Caco-2 (cell line): ENCODE measurements around the gene MAP7D1. TPM values are rescaled to one million over a fixed set of nuclear protein-coding genes. Genes with fewer than 3 reads are reported as not detected.

ENCODE experiments used
- BruUV-seq: library from RNA; stranded (reverse); fragments of 400-500 nt; replicated peaks from 2 replicates; lab custom pipeline; 2021; lab: Mats Ljungman, UMichigan
- CTCF ChIA-PET: fragments of 300-600 bp; sonication (Branson Sonifier 250); formaldehyde crosslinking; loops from one replicate; lab custom pipeline; 2022; ENCODE audit warnings: antibody characterized with exemption; lab: Charles Lee
- POLR2A ChIA-PET: fragments of 300-600 bp; sonication (Branson Sonifier 250); formaldehyde crosslinking; loops from one replicate; lab custom pipeline; 2022; ENCODE audit warnings: antibody characterized with exemption; lab: Charles Lee
- DNase-seq, 2 experiments: peaks; one replicate each; pipeline versions ENCODE4 v3.0.0 to v3.0.0-alpha.2; 2020 to 2022
- H3K27me3 ChIP-seq: replicated peaks from 2 replicates; pipeline ENCODE4 v1.6.0; 2011; ENCODE audit warnings: low read length; ENCODE audit not compliant: control insufficient read depth, insufficient read depth
- H3K36me3 ChIP-seq: 2 replicates; pipeline ENCODE4 v1.5.1; 2011; ENCODE audit warnings: low read length; ENCODE audit not compliant: control insufficient read depth, insufficient read depth
- H3K4me1 ChIP-seq: fragments of 250-450 bp; sonication (Bioruptor Pico); 2 replicates; pipeline ENCODE4 v1.5.1; 2020; ENCODE audit warnings: mild to moderate bottlenecking
- H3K4me3 ChIP-seq: 2 replicates; pipeline ENCODE4 v1.5.1; 2011; ENCODE audit warnings: low read depth, mild to moderate bottlenecking, control low read depth, low read length
- H3K9me3 ChIP-seq: fragments of 250-450 bp; sonication (Bioruptor Pico); 2 replicates; pipeline ENCODE4 v1.5.1; 2020; ENCODE audit warnings: mild to moderate bottlenecking, moderate library complexity
- H3K27ac Mint-ChIP-seq: one replicate; pipeline ENCODE4 v1.8.0; 2022; ENCODE audit warnings: mixed read lengths; ENCODE audit not compliant: unreplicated experiment
- H3K27me3 Mint-ChIP-seq: one replicate; pipeline ENCODE4 v1.8.0; 2022; ENCODE audit warnings: mixed read lengths; ENCODE audit not compliant: insufficient read depth, unreplicated experiment
- H3K36me3 Mint-ChIP-seq: one replicate; pipeline ENCODE4 v1.8.0; 2022; ENCODE audit warnings: mild to moderate bottlenecking, mixed read lengths; ENCODE audit not compliant: insufficient read depth, unreplicated experiment
- H3K4me1 Mint-ChIP-seq: one replicate; pipeline ENCODE4 v1.8.0; 2022; ENCODE audit warnings: low read depth, mixed read lengths; ENCODE audit not compliant: unreplicated experiment
- H3K4me3 Mint-ChIP-seq: one replicate; pipeline ENCODE4 v1.8.0; 2022; ENCODE audit warnings: mild to moderate bottlenecking, moderate library complexity, mixed read lengths; ENCODE audit not compliant: unreplicated experiment
- H3K9me3 Mint-ChIP-seq: one replicate; pipeline ENCODE4 v1.8.0; 2022; ENCODE audit warnings: mixed read lengths; ENCODE audit not compliant: unreplicated experiment
- CTCF ChIP-seq, 2 experiments: fragments of 200-600 bp in 1 of 2; IDR thresholded peaks; 1 replicate in 1 of 2; 2 replicates in 1 of 2; pipeline versions ENCODE4 v1.5.1 to v1.8.0; 2011 to 2022; ENCODE audit warnings: antibody characterized with exemption in 1 of 2, control low read depth in 1 of 2, inconsistent platforms in 1 of 2, low read depth in 1 of 2, low read length in 1 of 2, mild to moderate bottlenecking in 1 of 2, moderate library complexity in 1 of 2; ENCODE audit not compliant: insufficient read depth in 1 of 2, severe bottlenecking in 1 of 2, unreplicated experiment in 1 of 2
- intact Hi-C: fragments of 100-400 bp; cut with micrococcal nuclease; formaldehyde crosslinking; loops from one replicate; pipeline ENCODE4 v1.10.0; 2022; ENCODE audit not compliant: unreplicated experiment
- total RNA-seq: library from RNA; stranded (reverse); gene quantifications from 2 replicates; pipeline ENCODE4 v1.2.3, GENCODE V29; 2022

The MAP7D1 gene
- total RNA-seq, 1 experiment from 2014 or later = 37.7 TPM

- Mint-ChIP-seq H3K4me1 (peaks cover 7% of the 10 kb centered on the region), H3K36me3 (peaks cover 39% of the 10 kb centered on the region), H3K9me3 (no peaks in the 10 kb centered on the region), H3K27ac (peak within 1 kb of the TSS; percentile 98), H3K4me3 (peak within 1 kb of the TSS; percentile 99), H3K27me3 (no peaks in the 10 kb centered on the region)
- Histone ChIP-seq H3K36me3 (no peaks in the 10 kb centered on the region; the same call in 1 of the 2 replicates), H3K9me3 (no peaks in the 10 kb centered on the region), H3K27me3 (no peaks in the 10 kb centered on the region), H3K4me3 (peak within 1 kb of the TSS; percentile 58), H3K4me1 (peaks cover 5% of the 10 kb centered on the region; the same call in 1 of the 2 replicates)
- ChIA-PET CTCF (interaction anchor here (0.6 to 2.4 kb wide), 8 partner anchors 12 to 110 kb away, joined by 3 to 11 read pairs (median 4); partner anchors contain the start of gene TRAPPC3), POLR2A (interaction anchor here (0.6 to 1.6 kb wide), 5 partner anchors 12 to 163 kb away, joined by 3 to 9 read pairs (median 3); partner anchors contain the start of gene SH3D21)
- BruUV-seq = no TSS peak
- intact Hi-C loops = loop anchor here (1.0 to 10.0 kb wide), 3 partner anchors 61 to 161 kb away; partner anchors contain the start of genes STK40 and TRAPPC3
- no peak for TF ChIP-seq CTCF (IDR thresholded peaks at IDR 0.05; ENCODE audit: insufficient read depth in 1 of 2, low read depth in 1 of 2, low read length in 1 of 2, severe bottlenecking in 1 of 2, unreplicated experiment in 1 of 2)
- DNase-seq = peak; percentile 98
Measured at GRCh38 chr1:36223996-36224536, 68.1 kb downstream of the MAP7D1 start, which contains the start of gene THRAP3. Gene THRAP3, plus strand, starts transcription at chr1:36224443. Its CDS starts 58,121 bp downstream, at chr1:36282564.

- H3K27ac Mint-ChIP-seq = peak overlapping the region; percentile 98
Measured at GRCh38 chr1:36224537-36225282, 68.8 kb downstream of the MAP7D1 start.

More at GRCh38 chr1:36224537-36225282, 68.8 kb downstream of the MAP7D1 start:
- Mint-ChIP-seq H3K36me3 (peaks cover 43% of the 10 kb centered on the region), H3K27me3 (no peaks in the 10 kb centered on the region), H3K4me1 (peaks cover 7% of the 10 kb centered on the region), H3K4me3 (peak overlapping the region; percentile 99), H3K9me3 (no peaks in the 10 kb centered on the region)
- H3K4me1 ChIP-seq = peaks cover 5% of the 10 kb centered on the region; the same call in 1 of the 2 replicates
- peak in 1 of 2 experiments; percentile 6 for TF ChIP-seq CTCF (IDR thresholded peaks at IDR 0.05; ENCODE audit: insufficient read depth in 1 of 2, low read depth in 1 of 2, low read length in 1 of 2, severe bottlenecking in 1 of 2, unreplicated experiment in 1 of 2)
- ChIA-PET POLR2A (interaction anchor here (0.6 to 1.6 kb wide), 5 partner anchors 44 to 162 kb away, joined by 3 to 9 read pairs (median 3); partner anchors contain the start of gene SH3D21), CTCF (interaction anchor here (0.5 to 2.4 kb wide), 9 partner anchors 15 to 115 kb away, joined by 3 to 11 read pairs (median 4); partner anchors contain the start of gene TRAPPC3)
- no peaks in the 10 kb centered on the region for H3K27me3 ChIP-seq
- intact Hi-C loops = loop anchor here (1.0 to 10.0 kb wide), 3 partner anchors 61 to 160 kb away; partner anchors contain the start of genes STK40 and TRAPPC3
- H3K4me3 ChIP-seq = peak overlapping the region; percentile 58
- no peaks in the 10 kb centered on the region; the same call in 1 of the 2 replicates for H3K36me3 ChIP-seq
- H3K9me3 ChIP-seq = no peaks in the 10 kb centered on the region
- BruUV-seq = no TSS peak
- DNase-seq = peak; percentile 78 to 80
